Midbrain (tissue), 1 donor: ENCODE data around the gene ME3.
"Not testable (repeated sequence)": the region's sequence is repeated elsewhere in the genome, so short reads cannot be mapped to it uniquely, and the experiment has no call there.

Source experiments
- DNase-seq: peaks from one replicate; lab custom pipeline; 2025; lab: John Stamatoyannopoulos, UW

The ME3 gene

GRCh38 chr11:86558841-86559240 is 113.6 kb downstream of the ME3 start:
- no peak for DNase-seq

GRCh38 chr11:86558207-86558606 is 114.2 kb downstream of the ME3 start:
- no peak for DNase-seq

GRCh38 chr11:86555866-86556265 is 116.5 kb downstream of the ME3 start:
- DNase-seq: no peak

- DNase-seq: no peak
Measured at GRCh38 chr11:86555401-86555800, 117.0 kb downstream of the ME3 start.

GRCh38 chr11:86553265-86553664 is 119.2 kb downstream of the ME3 start:
- DNase-seq: no peak

GRCh38 chr11:86551288-86552092 is 120.9 kb downstream of the ME3 start:
- DNase-seq: no peak

GRCh38 chr11:86550757-86551156 is 121.7 kb downstream of the ME3 start:
- no peak for DNase-seq

- DNase-seq: no peak
Measured at GRCh38 chr11:86548271-86548917, 124.0 kb downstream of the ME3 start.

GRCh38 chr11:86547727-86548126 is 124.7 kb downstream of the ME3 start:
- DNase-seq: no peak

- DNase-seq: not testable (repeated sequence)
Measured at GRCh38 chr11:86541299-86541698, 131.1 kb downstream of the ME3 start.

GRCh38 chr11:86538223-86538548 is 134.2 kb downstream of the ME3 start:
- DNase-seq: no peak

- DNase-seq: no peak
Measured at GRCh38 chr11:86537541-86538222, 134.7 kb downstream of the ME3 start.

- no peak for DNase-seq
Measured at GRCh38 chr11:86535773-86536172, 136.6 kb downstream of the ME3 start.

- DNase-seq: no peak
Measured at GRCh38 chr11:86524620-86525352, 147.6 kb downstream of the ME3 start.

- no peak for DNase-seq
Measured at GRCh38 chr11:86523738-86524619, 148.4 kb downstream of the ME3 start.

GRCh38 chr11:86522512-86522911 is 149.9 kb downstream of the ME3 start:
- not testable (repeated sequence) for DNase-seq

GRCh38 chr11:86519064-86519911 is 153.1 kb downstream of the ME3 start:
- DNase-seq: no peak

- DNase-seq: no peak
Measured at GRCh38 chr11:86518211-86518610, 154.2 kb downstream of the ME3 start.

- no peak for DNase-seq
Measured at GRCh38 chr11:86517557-86517956, 154.9 kb downstream of the ME3 start.

GRCh38 chr11:86515297-86516094 is 156.9 kb downstream of the ME3 start:
- no peak for DNase-seq
